Urinary bladder (tissue), 4 donors: Measurements from ENCODE around the gene FNDC4. TPM values are rescaled to one million over a fixed set of nuclear protein-coding genes. Genes with fewer than 3 reads are reported as not detected.

Experiments used
- DNase-seq: peaks from one replicate; pipeline ENCODE4 v3.0.0-alpha.2; 2015; ENCODE audit errors: extremely low spot score
- H3K27ac ChIP-seq: one replicate; pipeline ENCODE4 v1.5.1; 2013; ENCODE audit warnings: low read depth, mild to moderate bottlenecking, moderate library complexity
- H3K36me3 ChIP-seq: one replicate; pipeline ENCODE4 v1.6.1; 2013; ENCODE audit warnings: mild to moderate bottlenecking, moderate library complexity; ENCODE audit not compliant: insufficient read depth
- H3K4me1 ChIP-seq: one replicate; pipeline ENCODE4 v1.6.1; 2013; ENCODE audit warnings: mild to moderate bottlenecking, moderate library complexity; ENCODE audit not compliant: insufficient read depth
- H3K4me3 ChIP-seq: one replicate; pipeline ENCODE4 v1.5.1; 2013; ENCODE audit warnings: low read depth, low read length
- WGBS: extraction: QIAGEN DNeasy Blood & Tissue Kit; methylation state at CpG from one replicate; pipeline ENCODE4 v1.1.7; 2013; 5-methylcytosine and 5-hydroxymethylcytosine counted together
- polyA plus RNA-seq: library from polyadenylated mRNA; stranded (reverse); fragments of 200-250 nt; gene quantifications from one replicate; pipeline ENCODE4 v1.2.3, GENCODE V29; 2013
- total RNA-seq: library from RNA; depleted of rRNA; stranded (reverse); fragments of >200 nt; gene quantifications from one replicate; pipeline ENCODE4 v1.2.3, GENCODE V29; 2014
- donor health status: healthy with polysubstance abuse.
- donor health status: healthy.

FNDC4 gene
- total and polyA plus RNA-seq, 2 donors: 7.0 to 10.5 TPM

DNA sequence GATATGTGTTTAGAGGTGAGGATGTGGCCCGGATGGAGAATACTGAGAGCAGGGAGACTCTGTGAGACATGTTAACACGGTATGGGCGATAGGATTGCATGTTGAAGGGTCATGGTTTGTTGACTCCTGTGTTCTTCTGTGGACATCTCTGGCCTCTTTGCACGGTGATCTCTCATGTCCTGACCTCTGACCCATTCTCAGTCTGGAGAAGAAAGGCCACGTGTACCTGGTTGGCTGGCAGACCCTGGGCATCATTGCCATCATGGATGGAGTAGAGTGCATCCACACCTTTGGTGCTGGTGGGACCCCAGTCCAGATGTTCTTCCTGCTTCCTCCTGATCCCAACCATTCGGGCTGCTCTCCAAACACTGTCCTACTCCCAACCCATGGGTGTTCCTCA is 11.6 kb upstream of the FNDC4 start:
- H3K27ac ChIP-seq: no peak overlapping the region
- WGBS: 86% methylated on average over 6 of the region's 6 CpGs
- no peaks in the 10 kb centered on the region for H3K36me3 ChIP-seq
- no peak overlapping the region for H3K4me3 ChIP-seq
- DNase-seq: no peak
- H3K4me1 ChIP-seq: no peaks in the 10 kb centered on the region

DNA sequence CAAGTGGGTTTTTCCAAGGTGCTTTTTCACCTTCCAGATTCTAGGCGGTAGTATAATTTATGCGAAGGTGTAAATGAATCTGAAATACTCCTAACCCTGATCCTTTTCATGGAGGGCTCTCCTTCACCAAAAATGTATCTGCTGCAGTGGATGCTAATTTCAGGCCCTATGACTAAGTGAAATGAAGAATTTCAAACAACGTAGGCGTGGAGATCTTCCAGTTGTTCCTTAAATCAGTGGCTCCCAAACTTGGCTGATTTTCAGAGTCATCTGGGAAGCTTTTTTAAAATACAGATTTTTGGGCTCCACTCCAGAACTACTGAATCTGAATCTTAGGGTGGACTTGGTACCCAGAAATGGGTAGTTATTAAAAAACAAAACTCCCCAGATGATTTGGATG is 7.1 kb upstream of the FNDC4 start:
- Histone ChIP-seq H3K27ac (no peak overlapping the region), H3K36me3 (no peaks in the 10 kb centered on the region), H3K4me3 (no peak overlapping the region), H3K4me1 (no peaks in the 10 kb centered on the region)
- WGBS: 74% methylated on average over 4 of the region's 4 CpGs
- no peak for DNase-seq

- H3K4me1 ChIP-seq: no peaks in the 10 kb centered on the region
- H3K4me3 ChIP-seq: no peak overlapping the region
- H3K27ac ChIP-seq: no peak overlapping the region
- DNase-seq: no peak
- no peaks in the 10 kb centered on the region for H3K36me3 ChIP-seq
These were observed 6.0 kb upstream of the FNDC4 start for GRCh38 chr2:27501042-27501441.

DNA sequence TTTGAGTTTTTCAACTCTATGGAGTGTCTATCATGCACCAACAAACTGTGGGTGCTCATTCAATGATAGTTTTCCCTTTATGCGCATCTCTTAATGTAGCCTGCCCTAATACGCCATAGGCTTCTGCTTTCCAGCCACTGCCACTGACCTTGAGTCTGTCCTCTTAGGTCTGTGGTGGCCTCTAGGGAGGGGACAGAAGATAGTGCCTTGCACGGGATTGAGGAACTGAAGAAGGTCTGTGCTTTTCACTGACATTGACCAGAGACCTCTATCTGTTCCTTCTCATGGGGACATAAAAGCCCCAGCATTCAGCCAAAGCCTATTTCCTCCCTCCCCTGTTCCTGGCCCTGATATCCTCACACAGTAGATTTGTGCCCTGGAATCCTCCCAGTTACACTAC is 4.0 kb upstream of the FNDC4 start:
- no peak for DNase-seq
- Histone ChIP-seq H3K36me3 (no peaks in the 10 kb centered on the region), H3K4me3 (no peak overlapping the region), H3K27ac (no peak overlapping the region), H3K4me1 (no peaks in the 10 kb centered on the region)
- WGBS: 83% methylated on average over 3 of the region's 3 CpGs

DNA sequence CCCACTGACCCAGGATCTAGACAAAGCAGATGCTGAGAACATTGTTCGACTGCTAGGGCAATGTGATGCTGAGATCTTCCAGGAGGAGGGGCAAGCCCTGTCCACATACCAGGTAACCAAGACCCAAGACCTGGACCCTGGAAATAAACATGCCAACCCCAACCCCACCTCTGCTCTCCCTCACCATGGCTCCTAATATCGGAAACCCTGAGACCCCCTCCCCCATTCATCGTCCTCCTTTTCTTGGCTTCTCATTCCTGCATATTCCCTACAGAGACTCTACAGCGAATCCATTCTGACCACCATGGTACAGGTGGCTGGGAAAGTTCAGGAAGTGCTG is 2.3 kb upstream of the FNDC4 start:
- Histone ChIP-seq H3K36me3 (no peaks in the 10 kb centered on the region), H3K4me3 (no peak overlapping the region), H3K4me1 (no peaks in the 10 kb centered on the region), H3K27ac (no peak overlapping the region)
- no peak for DNase-seq
- WGBS: 58% methylated on average over 4 of the region's 4 CpGs

GRCh38 chr2:27496357-27497287 is 1.6 kb upstream of the FNDC4 start, which contains the start of gene GCKR:
GCKR (plus strand) TSS chr2:27496839; CDS start chr2:27496905, 66 bp downstream.
- WGBS: 77% methylated on average over 12 of the region's 12 CpGs
- Histone ChIP-seq H3K27ac (no peak within 1 kb of the TSS), H3K4me1 (no peaks in the 10 kb centered on the region), H3K4me3 (no peak within 1 kb of the TSS), H3K36me3 (no peaks in the 10 kb centered on the region)
- DNase-seq: no peak

- Histone ChIP-seq H3K4me3 (no peak overlapping the region), H3K36me3 (no peaks in the 10 kb centered on the region), H3K4me1 (no peaks in the 10 kb centered on the region), H3K27ac (no peak overlapping the region)
- DNase-seq: no peak
- WGBS: 61% methylated on average over 4 of the region's 4 CpGs
These were observed 898 bp upstream of the FNDC4 start for GRCh38 chr2:27495840-27496356.

- peak overlapping the region; percentile 68 for H3K4me3 ChIP-seq
- DNase-seq: no peak
- peak overlapping the region; percentile 38 for H3K27ac ChIP-seq
- H3K36me3 ChIP-seq: no peaks in the 10 kb centered on the region
- H3K4me1 ChIP-seq: no peaks in the 10 kb centered on the region
- 19% methylated on average over 35 of the region's 35 CpGs for WGBS
These were observed 586 bp downstream of the FNDC4 start for GRCh38 chr2:27494284-27494943.

- Histone ChIP-seq H3K36me3 (no peaks in the 10 kb centered on the region), H3K4me1 (no peaks in the 10 kb centered on the region), H3K4me3 (no peak overlapping the region), H3K27ac (no peak overlapping the region)
- 92% methylated on average over 13 of the region's 13 CpGs for WGBS
- DNase-seq: no peak
These were observed 1.1 kb downstream of the FNDC4 start for GRCh38 chr2:27493948-27494283.

DNA sequence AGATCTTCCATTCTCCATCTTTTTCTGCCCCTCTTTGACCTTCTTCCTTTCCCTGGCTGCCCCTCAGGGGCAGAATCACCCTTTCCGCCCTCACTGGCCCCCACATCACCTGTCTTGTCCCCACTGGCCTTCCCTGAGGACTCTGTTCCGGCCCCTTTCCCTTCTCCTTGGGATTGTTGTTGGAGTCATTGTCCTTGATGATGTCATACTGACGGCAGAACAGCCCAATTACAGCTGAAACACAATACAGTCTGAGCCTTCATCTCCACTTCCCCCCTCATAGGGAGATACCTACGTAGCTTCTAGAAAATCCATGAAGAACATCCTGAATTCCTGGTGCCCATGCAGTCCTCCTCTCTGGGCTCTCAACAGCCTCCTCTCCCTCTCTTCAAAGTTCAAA is 2.4 kb downstream of the FNDC4 start:
- Histone ChIP-seq H3K27ac (no peak overlapping the region), H3K36me3 (no peaks in the 10 kb centered on the region), H3K4me3 (no peak overlapping the region), H3K4me1 (no peaks in the 10 kb centered on the region)
- no peak for DNase-seq
- WGBS: 85% methylated on average over 4 of the region's 4 CpGs

DNA sequence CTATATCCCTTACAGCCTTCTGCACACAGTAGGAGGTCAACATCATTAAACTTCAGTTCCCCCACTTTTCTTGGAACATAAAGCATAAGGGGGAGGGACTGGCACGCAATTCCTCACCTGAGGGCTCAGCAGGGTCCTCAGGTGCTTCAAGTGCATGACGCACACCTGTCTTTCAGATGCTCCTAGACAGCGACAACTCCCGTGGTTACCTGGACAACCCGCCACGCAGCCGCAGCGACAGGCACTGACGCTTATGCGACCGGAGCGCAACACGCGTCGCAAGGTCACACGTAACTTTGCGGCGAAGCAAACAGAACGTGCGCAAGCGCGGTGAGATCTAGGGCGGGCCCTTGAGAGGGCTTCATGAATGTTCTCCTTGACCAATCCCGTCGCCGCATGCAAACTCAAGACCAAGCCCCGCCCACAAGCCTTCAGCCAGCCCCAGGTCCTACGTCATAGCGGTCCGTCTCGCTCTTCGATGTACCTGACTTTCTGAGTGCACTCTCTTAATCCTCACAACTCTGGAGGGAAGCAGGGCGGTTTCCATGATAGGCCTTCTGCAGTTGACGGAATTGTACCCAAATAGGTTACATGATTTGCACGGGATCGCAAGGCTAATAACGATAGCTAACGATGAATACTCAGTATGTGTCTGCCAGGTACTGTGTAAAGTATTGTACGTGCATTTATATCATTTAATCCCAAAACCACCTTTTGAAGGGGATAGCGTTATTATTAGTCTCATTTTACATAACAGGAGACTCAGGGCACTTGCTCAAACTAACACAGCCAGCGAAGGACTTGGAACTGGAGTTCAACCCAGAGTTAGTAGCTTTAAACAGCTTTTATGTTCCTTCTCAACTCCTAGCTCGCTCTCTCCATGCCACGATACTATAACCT is 5.3 kb downstream of the FNDC4 start, which contains the start of gene IFT172:
TSS of gene IFT172 (minus strand) at position 246 of the 900 bp plus-strand sequence. CDS start at position 156, 90 bp downstream.
- DNase-seq: peak; percentile 97
- no peaks in the 10 kb centered on the region for H3K36me3 ChIP-seq
- 6% methylated on average over 43 of the region's 43 CpGs for WGBS

GRCh38 chr2:27489118-27489497 is 5.9 kb downstream of the FNDC4 start:
- WGBS: 3% methylated on average over 11 of the region's 11 CpGs
- Histone ChIP-seq H3K27ac (no peak overlapping the region), H3K36me3 (no peaks in the 10 kb centered on the region), H3K4me3 (peak overlapping the region; percentile 44), H3K4me1 (no peaks in the 10 kb centered on the region)
- DNase-seq: no peak

More for the DNA sequence above, 5.3 kb downstream of the FNDC4 start, which contains the start of gene IFT172:
- Histone ChIP-seq H3K4me3 (peak within 1 kb of the TSS; percentile 44), H3K27ac (peak within 1 kb of the TSS; percentile 19), H3K4me1 (no peaks in the 10 kb centered on the region)

GRCh38 chr2:27485496-27485895 is 9.5 kb downstream of the FNDC4 start:
- H3K4me1 ChIP-seq: no peaks in the 10 kb centered on the region
- no peaks in the 10 kb centered on the region for H3K36me3 ChIP-seq
- WGBS: 78% methylated on average over 3 of the region's 3 CpGs
- no peak for DNase-seq
- H3K4me3 ChIP-seq: no peak overlapping the region
- H3K27ac ChIP-seq: no peak overlapping the region
